GM23338 (cell line): ENCODE measurements around the gene B3GALNT1. TPM values are rescaled to one million over a fixed set of nuclear protein-coding genes. Genes with fewer than 3 reads are reported as not detected.

Experiments
- ATAC-seq: fragments of 200-7000 bp; cut with Tn5 transposase; 3 replicates; pipeline ENCODE4 v1.9.1; 2020
- DNase-seq: peaks from one replicate; pipeline ENCODE4 v3.0.0-alpha.2; 2015; ENCODE audit warnings: low spot score
- H2AFZ ChIP-seq: fragments of 200-600 bp; sonication (generic); 2 replicates; pipeline ENCODE4 v1.8.0; 2016; ENCODE audit warnings: antibody characterized with exemption, mild to moderate bottlenecking, moderate library complexity
- H3F3A ChIP-seq: fragments of 200-600 bp; sonication (generic); replicated peaks from 2 replicates; pipeline ENCODE4 v1.8.0; 2017; ENCODE audit warnings: antibody characterized with exemption, mixed run types, low read depth
- H3K27ac ChIP-seq: fragments of 200-600 bp; sonication (generic); 2 replicates; pipeline ENCODE4 v1.6.1; 2016; ENCODE audit warnings: low read depth
- H3K27me3 ChIP-seq: fragments of 200-600 bp; sonication (generic); 2 replicates; pipeline ENCODE4 v1.8.0; 2016; ENCODE audit warnings: mild to moderate bottlenecking, mixed run types, moderate library complexity; ENCODE audit not compliant: insufficient read depth
- H3K36me3 ChIP-seq: fragments of 200-600 bp; sonication (generic); 2 replicates; pipeline ENCODE4 v1.8.0; 2016; ENCODE audit warnings: mild to moderate bottlenecking; ENCODE audit not compliant: insufficient read depth
- H3K4me1 ChIP-seq: fragments of 200-600 bp; sonication (generic); 2 replicates; pipeline ENCODE4 v1.8.0; 2016; ENCODE audit warnings: mild to moderate bottlenecking, moderate library complexity; ENCODE audit not compliant: insufficient read depth
- H3K4me2 ChIP-seq: fragments of 200-600 bp; sonication (generic); 2 replicates; pipeline ENCODE4 v1.7.1; 2017; ENCODE audit warnings: mixed run types
- H3K4me3 ChIP-seq: fragments of 200-600 bp; sonication (generic); 2 replicates; pipeline ENCODE4 v1.6.1; 2016; ENCODE audit warnings: mixed run types
- H3K79me2 ChIP-seq: fragments of 200-600 bp; sonication (generic); replicated peaks from 2 replicates; pipeline ENCODE4 v1.8.0; 2017; ENCODE audit warnings: mild to moderate bottlenecking; ENCODE audit not compliant: insufficient read depth
- H3K9me2 ChIP-seq: fragments of 200-600 bp; sonication (generic); 2 replicates; pipeline ENCODE4 v1.8.0; 2017; ENCODE audit not compliant: insufficient read depth
- H4K20me1 ChIP-seq: fragments of 200-600 bp; sonication (generic); replicated peaks from 2 replicates; pipeline ENCODE4 v1.8.0; 2017; ENCODE audit warnings: mild to moderate bottlenecking; ENCODE audit not compliant: insufficient read depth
- H3K27ac Mint-ChIP-seq: 2 replicates; pipeline ENCODE4 v1.8.0; 2020; ENCODE audit warnings: inconsistent platforms, mild to moderate bottlenecking, moderate library complexity, mixed read lengths
- H3K27me3 Mint-ChIP-seq: 3 replicates; pipeline ENCODE4 v1.8.0; 2022; ENCODE audit warnings: low read depth, mild to moderate bottlenecking, moderate library complexity, mixed read lengths, inconsistent platforms; ENCODE audit not compliant: insufficient read depth, poor library complexity
- H3K36me3 Mint-ChIP-seq: 3 replicates; pipeline ENCODE4 v1.8.0; 2021; ENCODE audit warnings: low read depth, mild to moderate bottlenecking, inconsistent platforms, moderate library complexity, mixed read lengths
- H3K4me1 Mint-ChIP-seq: 3 replicates; pipeline ENCODE4 v1.8.0; 2020; ENCODE audit warnings: mild to moderate bottlenecking, inconsistent platforms, mixed read lengths
- H3K4me3 Mint-ChIP-seq: 3 replicates; pipeline ENCODE4 v1.8.0; 2021; ENCODE audit warnings: moderate library complexity, mild to moderate bottlenecking, inconsistent platforms, mixed read lengths
- H3K9me3 Mint-ChIP-seq: 3 replicates; pipeline ENCODE4 v1.8.0; 2020; ENCODE audit warnings: moderate library complexity, mild to moderate bottlenecking, inconsistent platforms, mixed read lengths
- CREB1 ChIP-seq: fragments of 250-450 bp; sonication (Bioruptor Pico); IDR thresholded peaks from 2 replicates; pipeline ENCODE4 v1.5.0; 2020; ENCODE audit warnings: low read depth, mild to moderate bottlenecking, moderate library complexity
- EZH2phosphoT487 ChIP-seq: fragments of 200-600 bp; sonication (generic); IDR thresholded peaks from one replicate; pipeline ENCODE4 v1.8.1; 2018; ENCODE audit warnings: antibody characterized with exemption; ENCODE audit not compliant: unreplicated experiment
- JUNB ChIP-seq: IDR thresholded peaks from one replicate; pipeline ENCODE4 v1.6.1; 2016; ENCODE audit warnings: antibody characterized with exemption; ENCODE audit not compliant: unreplicated experiment
- NANOG ChIP-seq: IDR thresholded peaks from 2 replicates; pipeline ENCODE4 v1.6.1; 2016; ENCODE audit warnings: antibody characterized with exemption, borderline replicate concordance
- POLR2AphosphoS5 ChIP-seq: IDR thresholded peaks from 2 replicates; pipeline ENCODE4 v1.6.1; 2016; ENCODE audit warnings: antibody characterized with exemption, low read depth
- ZNF114 ChIP-seq: fragments of 250-450 bp; sonication (Bioruptor Pico); IDR thresholded peaks from 2 replicates; pipeline ENCODE4 v1.5.0; 2020; ENCODE audit warnings: mild to moderate bottlenecking, moderate library complexity
- polyA plus RNA-seq: library from polyadenylated mRNA; unstranded; fragments of >200 nt; fragmentation: Nextera tagmentation; extraction: Ambion mirVana; gene quantifications from 2 replicates; pipeline ENCODE4 v1.2.1, GENCODE V29; 2016
- total RNA-seq: library from RNA; depleted of rRNA; stranded (reverse); fragments of >200 nt; shearing (Covaris generic); gene quantifications from 2 replicates; pipeline ENCODE4 v1.2.3, GENCODE V29; 2014
- TF ChIP-seq, protein P1 (sequence below): fragments of 250-450 bp; sonication (Bioruptor Pico); IDR thresholded peaks from 2 replicates; pipeline ENCODE4 v1.5.0; 2020; ENCODE audit warnings: mild to moderate bottlenecking, moderate library complexity

The B3GALNT1 gene
- total and polyA plus RNA-seq, 2 experiments from 2014 or later: 3.3 to 5.9 TPM

DNA sequence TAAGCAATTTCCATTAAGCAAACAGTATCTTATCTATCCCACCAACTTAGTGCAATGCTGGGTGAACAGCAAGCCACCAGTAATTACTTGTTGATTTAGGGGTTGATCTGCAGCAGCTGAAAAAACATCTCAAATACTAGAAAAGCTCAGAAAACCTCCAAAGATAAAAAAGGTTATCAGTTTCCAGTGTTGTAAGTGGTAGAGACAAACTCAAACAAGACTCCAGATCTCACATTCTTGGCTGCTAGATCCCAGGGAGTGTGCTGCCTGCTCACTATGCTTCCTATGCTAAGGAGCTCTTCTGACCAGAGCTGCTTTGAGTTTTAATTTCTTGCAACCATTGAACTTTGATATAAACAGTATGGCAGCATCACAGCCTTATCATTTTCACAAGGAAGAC lies 11.3 kb downstream of the B3GALNT1 start (continued):
- TF ChIP-seq, protein P1, sequence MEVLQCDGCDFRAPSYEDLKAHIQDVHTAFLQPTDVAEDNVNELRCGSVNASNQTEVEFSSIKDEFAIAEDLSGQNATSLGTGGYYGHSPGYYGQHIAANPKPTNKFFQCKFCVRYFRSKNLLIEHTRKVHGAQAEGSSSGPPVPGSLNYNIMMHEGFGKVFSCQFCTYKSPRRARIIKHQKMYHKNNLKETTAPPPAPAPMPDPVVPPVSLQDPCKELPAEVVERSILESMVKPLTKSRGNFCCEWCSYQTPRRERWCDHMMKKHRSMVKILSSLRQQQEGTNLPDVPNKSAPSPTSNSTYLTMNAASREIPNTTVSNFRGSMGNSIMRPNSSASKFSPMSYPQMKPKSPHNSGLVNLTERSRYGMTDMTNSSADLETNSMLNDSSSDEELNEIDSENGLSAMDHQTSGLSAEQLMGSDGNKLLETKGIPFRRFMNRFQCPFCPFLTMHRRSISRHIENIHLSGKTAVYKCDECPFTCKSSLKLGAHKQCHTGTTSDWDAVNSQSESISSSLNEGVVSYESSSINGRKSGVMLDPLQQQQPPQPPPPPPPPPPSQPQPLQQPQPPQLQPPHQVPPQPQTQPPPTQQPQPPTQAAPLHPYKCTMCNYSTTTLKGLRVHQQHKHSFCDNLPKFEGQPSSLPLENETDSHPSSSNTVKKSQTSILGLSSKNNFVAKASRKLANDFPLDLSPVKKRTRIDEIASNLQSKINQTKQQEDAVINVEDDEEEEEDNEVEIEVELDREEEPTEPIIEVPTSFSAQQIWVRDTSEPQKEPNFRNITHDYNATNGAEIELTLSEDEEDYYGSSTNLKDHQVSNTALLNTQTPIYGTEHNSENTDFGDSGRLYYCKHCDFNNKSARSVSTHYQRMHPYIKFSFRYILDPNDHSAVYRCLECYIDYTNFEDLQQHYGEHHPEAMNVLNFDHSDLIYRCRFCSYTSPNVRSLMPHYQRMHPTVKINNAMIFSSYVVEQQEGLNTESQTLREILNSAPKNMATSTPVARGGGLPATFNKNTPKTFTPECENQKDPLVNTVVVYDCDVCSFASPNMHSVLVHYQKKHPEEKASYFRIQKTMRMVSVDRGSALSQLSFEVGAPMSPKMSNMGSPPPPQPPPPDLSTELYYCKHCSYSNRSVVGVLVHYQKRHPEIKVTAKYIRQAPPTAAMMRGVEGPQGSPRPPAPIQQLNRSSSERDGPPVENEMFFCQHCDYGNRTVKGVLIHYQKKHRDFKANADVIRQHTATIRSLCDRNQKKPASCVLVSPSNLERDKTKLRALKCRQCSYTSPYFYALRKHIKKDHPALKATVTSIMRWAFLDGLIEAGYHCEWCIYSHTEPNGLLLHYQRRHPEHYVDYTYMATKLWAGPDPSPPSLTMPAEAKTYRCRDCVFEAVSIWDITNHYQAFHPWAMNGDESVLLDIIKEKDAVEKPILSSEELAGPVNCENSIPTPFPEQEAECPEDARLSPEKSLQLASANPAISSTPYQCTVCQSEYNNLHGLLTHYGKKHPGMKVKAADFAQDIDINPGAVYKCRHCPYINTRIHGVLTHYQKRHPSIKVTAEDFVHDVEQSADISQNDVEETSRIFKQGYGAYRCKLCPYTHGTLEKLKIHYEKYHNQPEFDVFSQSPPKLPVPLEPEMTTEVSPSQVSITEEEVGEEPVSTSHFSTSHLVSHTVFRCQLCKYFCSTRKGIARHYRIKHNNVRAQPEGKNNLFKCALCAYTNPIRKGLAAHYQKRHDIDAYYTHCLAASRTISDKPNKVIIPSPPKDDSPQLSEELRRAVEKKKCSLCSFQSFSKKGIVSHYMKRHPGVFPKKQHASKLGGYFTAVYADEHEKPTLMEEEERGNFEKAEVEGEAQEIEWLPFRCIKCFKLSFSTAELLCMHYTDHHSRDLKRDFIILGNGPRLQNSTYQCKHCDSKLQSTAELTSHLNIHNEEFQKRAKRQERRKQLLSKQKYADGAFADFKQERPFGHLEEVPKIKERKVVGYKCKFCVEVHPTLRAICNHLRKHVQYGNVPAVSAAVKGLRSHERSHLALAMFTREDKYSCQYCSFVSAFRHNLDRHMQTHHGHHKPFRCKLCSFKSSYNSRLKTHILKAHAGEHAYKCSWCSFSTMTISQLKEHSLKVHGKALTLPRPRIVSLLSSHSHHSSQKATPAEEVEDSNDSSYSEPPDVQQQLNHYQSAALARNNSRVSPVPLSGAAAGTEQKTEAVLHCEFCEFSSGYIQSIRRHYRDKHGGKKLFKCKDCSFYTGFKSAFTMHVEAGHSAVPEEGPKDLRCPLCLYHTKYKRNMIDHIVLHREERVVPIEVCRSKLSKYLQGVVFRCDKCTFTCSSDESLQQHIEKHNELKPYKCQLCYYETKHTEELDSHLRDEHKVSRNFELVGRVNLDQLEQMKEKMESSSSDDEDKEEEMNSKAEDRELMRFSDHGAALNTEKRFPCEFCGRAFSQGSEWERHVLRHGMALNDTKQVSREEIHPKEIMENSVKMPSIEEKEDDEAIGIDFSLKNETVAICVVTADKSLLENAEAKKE (CRISPR knock-in tag): no peak
- no peak for TF ChIP-seq NANOG
- no peak for TF ChIP-seq EZH2phosphoT487
- TF ChIP-seq POLR2AphosphoS5: no peak
- no peak for TF ChIP-seq ZNF114
- no peak for TF ChIP-seq JUNB

DNA sequence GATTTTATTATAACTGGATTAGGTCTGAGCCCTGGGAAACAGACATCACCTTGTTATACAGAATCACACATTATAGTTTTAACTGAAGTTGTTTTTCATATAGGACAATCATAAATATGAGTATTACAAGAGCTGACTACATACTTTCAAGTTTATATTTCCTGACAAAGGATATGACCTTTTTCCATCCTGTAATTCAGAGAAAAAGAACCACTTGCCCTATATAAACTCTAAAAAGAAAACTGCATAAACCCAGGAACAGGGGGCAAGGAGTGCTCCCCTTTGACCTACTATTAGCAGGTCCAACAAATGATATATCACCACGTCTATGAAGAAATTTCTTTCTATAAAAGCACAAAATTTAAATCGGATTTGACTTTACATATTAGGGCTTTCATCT lies 20.9 kb downstream of the B3GALNT1 start:
- Histone ChIP-seq H3F3A (no peaks in the 10 kb centered on the region), H3K4me2 (no peak overlapping the region), H3K4me1 (no peaks in the 10 kb centered on the region), H3K9me2 (no peaks in the 10 kb centered on the region), H2AFZ (no peak overlapping the region), H3K79me2 (no peaks in the 10 kb centered on the region), H3K27me3 (no peaks in the 10 kb centered on the region), H3K36me3 (no peaks in the 10 kb centered on the region), H3K4me3 (no peak overlapping the region), H4K20me1 (no peaks in the 10 kb centered on the region), H3K27ac (no peak overlapping the region)
- Mint-ChIP-seq H3K9me3 (no peaks in the 10 kb centered on the region), H3K36me3 (no peaks in the 10 kb centered on the region), H3K4me3 (no peak overlapping the region), H3K4me1 (peaks cover 10% of the 10 kb centered on the region), H3K27me3 (no peaks in the 10 kb centered on the region), H3K27ac (no peak overlapping the region)
- no peak for ATAC-seq
- DNase-seq: no peak
- TF ChIP-seq, protein P1 (CRISPR knock-in tag): no peak
- TF ChIP-seq ZNF114: no peak
- no peak for TF ChIP-seq CREB1 (CRISPR knock-in tag)
